Measurements from ENCODE around the gene DOCK9. TPM values are rescaled to one million over a fixed set of nuclear protein-coding genes. Genes with fewer than 3 reads are reported as not detected.

DOCK9 gene
- polyA plus RNA-seq, 1 experiment = 14.5 TPM

DNA sequence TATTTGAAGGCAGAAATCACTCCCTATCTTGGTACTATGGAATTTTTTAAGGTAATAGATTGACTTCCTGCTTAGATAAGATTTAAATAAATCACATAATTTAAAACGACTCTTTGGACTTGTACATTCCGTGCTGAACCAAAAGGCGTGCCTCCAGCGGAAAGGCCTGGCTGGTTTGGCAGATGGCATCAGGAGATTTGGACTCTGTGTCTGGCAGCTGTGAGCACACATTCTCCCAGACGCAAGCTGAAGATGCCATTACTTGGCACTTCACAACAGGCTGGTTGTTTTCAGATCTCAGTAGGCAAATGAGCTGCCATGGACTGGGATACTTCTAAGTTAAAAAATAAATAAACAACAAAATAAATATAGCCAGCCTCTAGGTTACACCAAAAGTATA, 120.9 kb downstream of the DOCK9 start:
- Histone ChIP-seq H3K27me3 (ENCODE audit: control insufficient read depth, insufficient read depth, low read length) (no peaks in the 10 kb centered on the region), H3K4me3 (ENCODE audit: low read depth, low read length) (no peak overlapping the region), H3K36me3 (ENCODE audit: control insufficient read depth, insufficient read depth, low read length) (no peaks in the 10 kb centered on the region)
- TF ChIP-seq, protein P1, sequence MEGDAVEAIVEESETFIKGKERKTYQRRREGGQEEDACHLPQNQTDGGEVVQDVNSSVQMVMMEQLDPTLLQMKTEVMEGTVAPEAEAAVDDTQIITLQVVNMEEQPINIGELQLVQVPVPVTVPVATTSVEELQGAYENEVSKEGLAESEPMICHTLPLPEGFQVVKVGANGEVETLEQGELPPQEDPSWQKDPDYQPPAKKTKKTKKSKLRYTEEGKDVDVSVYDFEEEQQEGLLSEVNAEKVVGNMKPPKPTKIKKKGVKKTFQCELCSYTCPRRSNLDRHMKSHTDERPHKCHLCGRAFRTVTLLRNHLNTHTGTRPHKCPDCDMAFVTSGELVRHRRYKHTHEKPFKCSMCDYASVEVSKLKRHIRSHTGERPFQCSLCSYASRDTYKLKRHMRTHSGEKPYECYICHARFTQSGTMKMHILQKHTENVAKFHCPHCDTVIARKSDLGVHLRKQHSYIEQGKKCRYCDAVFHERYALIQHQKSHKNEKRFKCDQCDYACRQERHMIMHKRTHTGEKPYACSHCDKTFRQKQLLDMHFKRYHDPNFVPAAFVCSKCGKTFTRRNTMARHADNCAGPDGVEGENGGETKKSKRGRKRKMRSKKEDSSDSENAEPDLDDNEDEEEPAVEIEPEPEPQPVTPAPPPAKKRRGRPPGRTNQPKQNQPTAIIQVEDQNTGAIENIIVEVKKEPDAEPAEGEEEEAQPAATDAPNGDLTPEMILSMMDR (IDR thresholded peaks at IDR 0.05; ENCODE audit: insufficient read depth, low read depth, low read length) = no peak
- CTCF ChIA-PET = interaction anchor here (1.8 kb wide), 1 partner anchor 12 kb away, joined by 7 read pairs; no protein-coding TSS in a partner anchor
- POLR2A ChIA-PET = no interaction called here
- no peak for DNase-seq (ENCODE audit: low read depth)

DNA sequence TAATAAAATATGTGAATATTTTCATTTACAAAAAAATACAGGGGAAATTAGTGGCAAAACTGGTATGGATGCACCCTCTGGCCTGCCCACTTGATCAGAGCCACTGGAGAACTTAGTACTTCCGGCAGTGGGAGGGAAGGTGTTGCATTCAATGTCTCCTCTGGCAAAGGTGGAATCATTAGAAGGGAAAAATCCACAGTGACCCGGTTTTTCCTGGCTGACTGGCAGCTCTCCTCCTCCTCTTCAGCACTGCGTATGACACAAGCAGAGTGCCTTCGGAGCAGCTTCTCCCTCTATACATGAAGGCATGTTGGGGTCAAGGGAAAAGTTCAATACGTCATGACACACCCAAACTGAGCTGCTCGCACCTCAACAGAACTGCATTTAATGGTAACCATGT, 123.4 kb downstream of the DOCK9 start:
- Histone ChIP-seq H3K27me3 (ENCODE audit: control insufficient read depth, insufficient read depth, low read length) (no peaks in the 10 kb centered on the region), H3K4me3 (ENCODE audit: low read depth, low read length) (no peak overlapping the region), H3K36me3 (ENCODE audit: control insufficient read depth, insufficient read depth, low read length) (0 out of 2 replicates have a peak, but pooled peaks cover 1% of the 10 kb centered on the region)
- ChIA-PET CTCF (interaction anchor here (3.7 kb wide), 1 partner anchor 14 kb away, joined by 14 read pairs; no protein-coding TSS in a partner anchor), POLR2A (no interaction called here)
- DNase-seq (ENCODE audit: low read depth) = no peak
- TF ChIP-seq, protein P1 (IDR thresholded peaks at IDR 0.05; ENCODE audit: insufficient read depth, low read depth, low read length) = no peak

DNA sequence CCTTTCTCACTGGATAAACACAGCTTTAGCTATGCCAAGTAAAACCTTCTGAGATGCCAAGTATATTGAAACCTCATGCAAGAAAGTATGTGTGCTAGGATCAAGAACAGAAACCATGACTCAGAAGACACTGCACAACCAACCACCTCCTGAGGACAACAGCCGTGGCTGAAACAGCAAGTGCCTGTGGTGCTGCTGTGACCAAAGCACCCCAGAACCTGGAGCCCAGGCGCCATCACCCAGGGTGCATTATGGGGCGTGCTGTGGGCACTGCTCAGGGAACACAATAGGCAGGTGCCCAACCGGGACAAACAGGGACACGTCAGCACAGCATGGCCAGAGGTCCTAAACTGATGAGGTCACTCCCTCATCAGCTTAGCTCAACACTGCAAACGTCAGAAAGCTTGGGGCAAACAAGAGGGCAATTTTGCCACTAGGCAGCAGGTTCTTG, 124.1 kb downstream of the DOCK9 start:
- Histone ChIP-seq H3K27me3 (ENCODE audit: control insufficient read depth, insufficient read depth, low read length) (no peaks in the 10 kb centered on the region), H3K36me3 (ENCODE audit: control insufficient read depth, insufficient read depth, low read length) (0 out of 2 replicates have a peak, but pooled peaks cover 1% of the 10 kb centered on the region), H3K4me3 (ENCODE audit: low read depth, low read length) (no peak overlapping the region)
- TF ChIP-seq, protein P1 (IDR thresholded peaks at IDR 0.05; ENCODE audit: insufficient read depth, low read depth, low read length) = no peak
- ChIA-PET POLR2A (interaction anchor here (0.7 kb wide), 1 partner anchor 428 kb away, joined by 3 read pairs; no protein-coding TSS in a partner anchor), CTCF (interaction anchor here (3.2 to 3.7 kb wide), 2 partner anchors 11 to 14 kb away, joined by 11 to 14 read pairs; no protein-coding TSS in a partner anchor)
- DNase-seq (ENCODE audit: low read depth) = peak; percentile 43

DNA sequence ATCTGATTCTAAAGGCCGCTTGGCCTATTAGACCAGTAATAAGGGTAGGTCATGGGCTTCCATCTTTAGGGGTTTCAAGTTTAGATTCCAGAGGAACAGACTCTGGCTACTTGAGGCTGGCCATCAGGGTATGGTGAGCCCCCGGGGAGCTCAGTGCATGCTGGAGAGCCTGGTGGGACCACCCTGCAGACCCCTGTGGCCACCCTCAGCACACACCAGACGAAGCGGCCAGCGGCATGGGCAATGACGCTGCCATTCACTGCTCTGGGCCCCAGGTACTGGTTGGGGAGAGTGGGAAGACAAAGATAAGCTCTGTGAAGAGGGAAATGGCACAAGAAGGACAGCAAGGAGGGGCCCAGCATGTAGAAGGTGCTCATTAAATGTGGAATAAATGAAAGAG, 126.6 kb downstream of the DOCK9 start:
- Histone ChIP-seq H3K36me3 (ENCODE audit: control insufficient read depth, insufficient read depth, low read length) (0 out of 2 replicates have a peak, but pooled peaks cover 1% of the 10 kb centered on the region), H3K4me3 (ENCODE audit: low read depth, low read length) (no peak overlapping the region), H3K27me3 (ENCODE audit: control insufficient read depth, insufficient read depth, low read length) (no peaks in the 10 kb centered on the region)
- no peak for DNase-seq (ENCODE audit: low read depth)
- ChIA-PET CTCF (interaction anchor here (2.4 to 3.4 kb wide), 3 partner anchors 8 to 13 kb away, joined by 6 to 18 read pairs (median 11); no protein-coding TSS in a partner anchor), POLR2A (no interaction called here)
- TF ChIP-seq, protein P1 (IDR thresholded peaks at IDR 0.05; ENCODE audit: insufficient read depth, low read depth, low read length) = no peak

DNA sequence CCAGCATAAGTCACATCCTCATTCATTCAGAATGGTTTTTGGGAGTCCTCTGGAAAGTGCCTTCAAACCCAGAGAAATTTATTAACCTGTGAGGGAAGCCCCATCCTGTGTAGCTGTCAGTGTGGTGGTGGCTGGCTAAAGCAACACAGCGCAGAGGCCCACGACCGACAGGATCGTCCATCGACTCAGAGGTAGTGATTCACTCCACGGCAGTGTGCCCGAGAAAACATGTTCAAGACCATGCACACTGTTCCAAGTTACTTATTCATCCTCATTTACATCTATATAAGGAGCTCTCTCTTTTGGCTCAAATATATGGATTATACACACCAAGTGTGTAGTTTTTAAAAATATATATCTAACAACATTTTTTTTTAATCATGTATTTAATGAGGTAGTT, 129.1 kb downstream of the DOCK9 start:
- POLR2A ChIA-PET = interaction anchor here (0.6 kb wide), 1 partner anchor 578 kb away, joined by 3 read pairs; no protein-coding TSS in a partner anchor

More for the DNA sequence above, 129.1 kb downstream of the DOCK9 start:
- CTCF ChIA-PET = interaction anchor here (2.4 to 3.4 kb wide), 2 partner anchors 8 to 11 kb away, joined by 6 to 18 read pairs; no protein-coding TSS in a partner anchor
- Histone ChIP-seq H3K4me3 (ENCODE audit: low read depth, low read length) (no peak overlapping the region), H3K27me3 (ENCODE audit: control insufficient read depth, insufficient read depth, low read length) (no peaks in the 10 kb centered on the region), H3K36me3 (ENCODE audit: control insufficient read depth, insufficient read depth, low read length) (0 out of 2 replicates have a peak, but pooled peaks cover 1% of the 10 kb centered on the region)
- DNase-seq (ENCODE audit: low read depth) = no peak
- TF ChIP-seq, protein P1 (IDR thresholded peaks at IDR 0.05; ENCODE audit: insufficient read depth, low read depth, low read length) = no peak

Data from BJ (cell line).